ENCODE data around the gene RBM28.

GRCh38 chr7:128366986-128367385 is 23.3 kb upstream of the RBM28 start:
- TF ChIP-seq POLR2AphosphoS5 (IDR thresholded peaks at IDR 0.05), result no peak
- no peak for TF ChIP-seq CTCF (IDR thresholded peaks at IDR 0.05 in 8 of 11, conservative IDR thresholded peaks at IDR 0.05 in 3 of 11)
